H1 (cell line): ENCODE measurements around the gene ELANE. TPM values are rescaled to one million over a fixed set of nuclear protein-coding genes. Genes with fewer than 3 reads are reported as not detected.

ENCODE experiments used
- CTCF ChIA-PET: fragments of 300-600 bp; sonication (Branson Sonifier 250); formaldehyde crosslinking; loops from one replicate; lab custom pipeline; 2021; ENCODE audit not compliant: partially characterized antibody; lab: Charles Lee
- POLR2A ChIA-PET: fragments of 300-600 bp; sonication (Branson Sonifier 250); formaldehyde crosslinking; loops from one replicate; lab custom pipeline; 2021; ENCODE audit warnings: inconsistent platforms; ENCODE audit not compliant: partially characterized antibody; lab: Charles Lee
- DNase-seq, 2 experiments: peaks; one replicate each; pipeline versions ENCODE4 v3.0.0 to v3.0.0-alpha.2; 2010 to 2022; ENCODE audit warnings: low spot score in 2 of 2, low read depth in 1 of 2, mixed read lengths in 1 of 2
- FAIRE-seq: peaks from 2 replicates; lab custom pipeline; 2011; peaks lifted over from hg19 to GRCh38; lab: Jason Lieb, UNC
- H2AFZ ChIP-seq: 2 replicates; pipeline ENCODE4 v1.8.1; 2012; ENCODE audit warnings: low read length, inconsistent platforms
- H2AK5ac ChIP-seq: 2 replicates; pipeline ENCODE4 v1.6.1; 2013; ENCODE audit warnings: low read depth, low read length
- H2BK120ac ChIP-seq: replicated peaks from 2 replicates; pipeline ENCODE3; 2013; ENCODE audit warnings: low read depth, low read length, inconsistent platforms
- H2BK12ac ChIP-seq: 2 replicates; pipeline ENCODE4 v1.6.1; 2013; ENCODE audit warnings: low read depth, low read length
- H2BK15ac ChIP-seq: 2 replicates; pipeline ENCODE4 v1.6.1; 2013; ENCODE audit warnings: low read length
- H2BK20ac ChIP-seq: 2 replicates; pipeline ENCODE4 v1.6.1; 2013; ENCODE audit warnings: low read length
- H2BK5ac ChIP-seq: 2 replicates; pipeline ENCODE4 v1.6.1; 2013; ENCODE audit warnings: low read depth, low read length
- H3K14ac ChIP-seq: 2 replicates; pipeline ENCODE4 v1.6.1; 2013; ENCODE audit warnings: inconsistent platforms; ENCODE audit not compliant: insufficient read length
- H3K18ac ChIP-seq: 2 replicates; pipeline ENCODE4 v1.6.1; 2013; ENCODE audit warnings: low read length; ENCODE audit errors: extremely low read depth
- H3K23ac ChIP-seq: 2 replicates; pipeline ENCODE4 v1.6.1; 2013; ENCODE audit warnings: inconsistent platforms; ENCODE audit not compliant: insufficient read length
- H3K23me2 ChIP-seq: 2 replicates; pipeline ENCODE4 v1.6.1; 2013; ENCODE audit warnings: low read depth, low read length
- H3K27ac ChIP-seq: 2 replicates; pipeline ENCODE4 v1.6.1; 2011; ENCODE audit warnings: low read depth, low read length, inconsistent platforms
- H3K27me3 ChIP-seq, 4 experiments: replicated peaks in 1 of 4; 1 replicate in 1 of 4; 2 replicates in 3 of 4; pipeline versions ENCODE4 v1.6.1 to v1.8.1; 2011 to 2013; ENCODE audit warnings: low read length in 3 of 4, mild to moderate bottlenecking in 3 of 4, inconsistent platforms in 2 of 4, mixed read lengths in 2 of 4, moderate library complexity in 1 of 4; ENCODE audit not compliant: control insufficient read depth in 3 of 4, insufficient read depth in 3 of 4; ENCODE audit errors: extremely low read depth in 1 of 4
- H3K36me3 ChIP-seq, 4 experiments: 2 replicates each; pipeline versions ENCODE4 v1.6.1 to v1.8.1; 2011 to 2013; ENCODE audit warnings: mild to moderate bottlenecking in 4 of 4, low read length in 3 of 4, moderate library complexity in 2 of 4, control low read depth in 1 of 4, inconsistent platforms in 1 of 4; ENCODE audit not compliant: insufficient read depth in 4 of 4, control insufficient read depth in 2 of 4
- H3K4ac ChIP-seq: replicated peaks from 2 replicates; pipeline ENCODE3; 2013; ENCODE audit warnings: low read length, low read depth, mixed read lengths, inconsistent platforms; ENCODE audit not compliant: insufficient read length
- H3K4me1 ChIP-seq, 4 experiments: replicated peaks in 1 of 4; 1 replicate in 1 of 4; 2 replicates in 3 of 4; pipeline versions ENCODE4 v1.6.1 to v1.8.1; 2011 to 2013; ENCODE audit warnings: low read length in 3 of 4, inconsistent platforms in 2 of 4, mixed read lengths in 1 of 4; ENCODE audit not compliant: insufficient read depth in 4 of 4, control insufficient read depth in 3 of 4
- H3K4me2 ChIP-seq, 2 experiments: 2 replicates each; pipeline versions ENCODE4 v1.6.1 to v1.8.1; 2011 to 2013; ENCODE audit warnings: low read depth in 2 of 2, low read length in 2 of 2, control low read depth in 1 of 2, inconsistent platforms in 1 of 2, mild to moderate bottlenecking in 1 of 2; ENCODE audit not compliant: insufficient read depth in 1 of 2
- H3K4me3 ChIP-seq, 4 experiments: fragments of 200-600, 300-600 bp in 1 of 4; sonication (generic), shearing (Covaris generic), sonication (Bioruptor Twin) in 1 of 4; 2 replicates each; pipeline versions ENCODE4 v1.5.1 to v1.8.1; 2011 to 2016; ENCODE audit warnings: low read length in 4 of 4, low read depth in 3 of 4, control low read depth in 2 of 4, inconsistent platforms in 2 of 4, mild to moderate bottlenecking in 2 of 4, mixed read lengths in 1 of 4, moderate library complexity in 1 of 4; ENCODE audit not compliant: insufficient read depth in 2 of 4; ENCODE audit errors: extremely low read depth in 1 of 4
- H3K56ac ChIP-seq: replicated peaks from 2 replicates; pipeline ENCODE3; 2013; ENCODE audit warnings: low read depth, mild to moderate bottlenecking, mixed read lengths, low read length, inconsistent platforms; ENCODE audit not compliant: insufficient read length
- H3K79me1 ChIP-seq: 2 replicates; pipeline ENCODE4 v1.6.1; 2013; ENCODE audit warnings: low read depth, low read length, control low read depth
- H3K79me2 ChIP-seq, 2 experiments: 2 replicates each; pipeline versions ENCODE4 v1.6.1 to v1.8.1; 2012 to 2013; ENCODE audit warnings: low read length in 2 of 2, mild to moderate bottlenecking in 2 of 2, inconsistent platforms in 1 of 2; ENCODE audit not compliant: insufficient read depth in 2 of 2, control insufficient read depth in 1 of 2
- H3K9ac ChIP-seq, 4 experiments: replicated peaks in 1 of 4; 1 replicate in 1 of 4; 2 replicates in 3 of 4; pipeline versions ENCODE4 v1.6.1 to v1.8.1; 2011 to 2013; ENCODE audit warnings: low read depth in 3 of 4, low read length in 3 of 4, control low read depth in 2 of 4, mild to moderate bottlenecking in 2 of 4, moderate library complexity in 2 of 4, inconsistent platforms in 1 of 4; ENCODE audit errors: extremely low read depth in 1 of 4
- H3K9me3 ChIP-seq, 2 experiments: 2 replicates each; pipeline versions ENCODE4 v1.6.1 to v1.8.1; 2012 to 2013; ENCODE audit warnings: mild to moderate bottlenecking in 2 of 2, moderate library complexity in 2 of 2, control low read depth in 1 of 2, inconsistent platforms in 1 of 2, low read depth in 1 of 2, low read length in 1 of 2, mixed read lengths in 1 of 2; ENCODE audit not compliant: insufficient read depth in 2 of 2
- H4K20me1 ChIP-seq, 2 experiments: replicated peaks in 1 of 2; 2 replicates each; pipeline versions ENCODE3 to v1.8.1; 2011 to 2013; ENCODE audit warnings: inconsistent platforms in 2 of 2, low read length in 2 of 2, mild to moderate bottlenecking in 1 of 2; ENCODE audit not compliant: insufficient read depth in 2 of 2, control insufficient read depth in 1 of 2
- H4K5ac ChIP-seq: 2 replicates; pipeline ENCODE4 v1.6.1; 2013; ENCODE audit warnings: low read length, low read depth, mixed read lengths, inconsistent platforms; ENCODE audit not compliant: insufficient read length
- H4K8ac ChIP-seq: 2 replicates; pipeline ENCODE4 v1.8.0; 2013; ENCODE audit warnings: mild to moderate bottlenecking, moderate library complexity, low read length, inconsistent platforms; ENCODE audit not compliant: insufficient read depth; ENCODE audit errors: extremely low read depth
- H4K91ac ChIP-seq: replicated peaks from 2 replicates; pipeline ENCODE3; 2013; ENCODE audit warnings: low read length, mixed read lengths, inconsistent platforms; ENCODE audit not compliant: insufficient read length
- JUND ChIP-seq: IDR thresholded peaks from 2 replicates; pipeline ENCODE4 v1.6.1; 2011; ENCODE audit warnings: mild to moderate bottlenecking, improper control_type of control experiment, low read length
- RBBP5 ChIP-seq: IDR thresholded peaks from 2 replicates; pipeline ENCODE4 v1.7.1; 2012; ENCODE audit warnings: low read depth, mild to moderate bottlenecking, inconsistent platforms, low read length, moderate library complexity, borderline replicate concordance
- RFX5 ChIP-seq: IDR thresholded peaks from 2 replicates; pipeline ENCODE4 v1.6.1; 2011; ENCODE audit warnings: low read depth, low read length, improper control_type of control experiment, borderline replicate concordance
- RNF2 ChIP-seq: fragments of 200-900, 300-1000 bp; sonication (generic); IDR thresholded peaks from 2 replicates; pipeline ENCODE4 v1.7.1; 2016; ENCODE audit warnings: borderline replicate concordance, low read depth, mild to moderate bottlenecking, antibody characterized with exemption, low read length; ENCODE audit not compliant: poor library complexity, severe bottlenecking; ENCODE audit errors: missing control alignments
- SP1 ChIP-seq: IDR thresholded peaks from 2 replicates; pipeline ENCODE4 v1.6.1; 2011; ENCODE audit warnings: low read depth, low read length
- TAF7 ChIP-seq: optimal IDR thresholded peaks from 2 replicates; pipeline ENCODE3; 2011; ENCODE audit warnings: low read depth, mild to moderate bottlenecking, inconsistent platforms, low read length, moderate library complexity, borderline replicate concordance
- WGBS, 2 experiments: shearing (Covaris generic) in 1 of 2; methylation state at CpG; one replicate each; pipeline versions ENCODE4 v1.1.6 to v1.1.7; 2013 to 2015; ENCODE audit warnings: low lambda C conversion rate in 2 of 2, mixed read lengths in 2 of 2, inconsistent platforms in 1 of 2, low coverage in 1 of 2, missing lambda C conversion rate in 1 of 2; ENCODE audit not compliant: insufficient replicate concordance in 2 of 2, insufficient coverage in 1 of 2, insufficient read length in 1 of 2; ENCODE audit errors: extremely low coverage in 1 of 2, missing lambda C conversion rate in 1 of 2; 5-methylcytosine and 5-hydroxymethylcytosine counted together
- polyA plus RNA-seq, 7 experiments: library from polyadenylated mRNA; depleted of rRNA in 3 of 7; stranded (reverse) in 5 of 7; unstranded in 2 of 7; fragments of >200 nt in 5 of 7; fragments of 200-250 nt in 2 of 7; gene quantifications; 1 replicate in 5 of 7; 2 replicates in 1 of 7; 4 replicates in 1 of 7; pipeline versions ENCODE4 v1.2.1 to v1.2.3, GENCODE V29; 2011 to 2013; ENCODE audit warnings: missing spikeins in 2 of 7, mixed read lengths in 2 of 7
- total RNA-seq: library from RNA; stranded (reverse); fragmentation: NEBNext Ultra II Directional; extraction: Animal tissue kit (Norgen Biotek cat#: 25700); gene quantifications from 2 replicates; pipeline ENCODE4 v1.2.1, GENCODE V29; 2021

The ELANE gene
- total and polyA plus RNA-seq, 2 of the 8 experiments (the other 6 are each of a cell fraction or from before 2014, with no cell fraction given): not detected

GRCh38 chr19:861141-861755 is 9.1 kb downstream of the ELANE start:
- FAIRE-seq: no peak
- DNase-seq: no peak
- CTCF ChIA-PET: interaction anchor here (0.7 kb wide), 1 partner anchor 91 kb away, joined by 3 read pairs; no protein-coding TSS in a partner anchor
- H3K56ac ChIP-seq: no peak overlapping the region
- H3K79me1 ChIP-seq: no peaks in the 10 kb centered on the region
- H3K4me3 ChIP-seq: peak overlapping the region in 2 of 4 experiments; percentile 8 to 44; a peak in 3 of 8 replicates
- peak overlapping the region; percentile 80 for H4K91ac ChIP-seq
- peak overlapping the region; percentile 92; the same call in 1 of the 2 replicates for H2BK12ac ChIP-seq
- peak overlapping the region; percentile 77; the same call in 1 of the 2 replicates for H2BK5ac ChIP-seq
- H3K27ac ChIP-seq: no peak overlapping the region
- no peaks in the 10 kb centered on the region for H3K36me3 ChIP-seq
- no peak overlapping the region for H2AK5ac ChIP-seq
- POLR2A ChIA-PET: interaction anchor here (1.3 to 1.7 kb wide), 2 partner anchors 58 to 123 kb away, joined by 5 read pairs; partner anchors contain the start of gene WDR18
- H3K18ac ChIP-seq: no peak overlapping the region; the same call in 1 of the 2 replicates
- H3K4me2 ChIP-seq: peak overlapping the region; percentile 55 to 62
- peaks cover 9 to 25% (median 13%) of the 10 kb centered on the region in 4 experiments for H3K27me3 ChIP-seq
- H3K9me3 ChIP-seq: no peaks in the 10 kb centered on the region
- H4K8ac ChIP-seq: peak overlapping the region; percentile 93; the same call in 1 of the 2 replicates
- H4K20me1 ChIP-seq: peaks cover 0 to 8% of the 10 kb centered on the region in 2 experiments
- H3K79me2 ChIP-seq: no peaks in the 10 kb centered on the region
- H4K5ac ChIP-seq: peak overlapping the region; percentile 52
- no peak overlapping the region for H2BK20ac ChIP-seq
- no peak overlapping the region for H3K4ac ChIP-seq
- H3K4me1 ChIP-seq: peaks cover 0 to 5% (median 3%) of the 10 kb centered on the region in 4 experiments; a peak in 6 of 7 replicates
- no peak overlapping the region for H2AFZ ChIP-seq
- no peak overlapping the region for H3K9ac ChIP-seq
- TF ChIP-seq TAF7 (no peak), JUND (no peak), RNF2 (peak; percentile 66), RFX5 (no peak), SP1 (no peak), RBBP5 (no peak)
- TF ChIP-seq, all 59 proteins: peak for 1
- Histone ChIP-seq H2BK15ac (no peak overlapping the region; the same call in 1 of the 2 replicates), H2BK120ac (no peak overlapping the region), H3K23me2 (peaks cover 10% of the 10 kb centered on the region; the same call in 1 of the 2 replicates), H3K14ac (no peak overlapping the region), H3K23ac (no peak overlapping the region)
- WGBS, 2 experiments: 21% methylated on average over 5 of the region's 35 CpGs; no CpG with 5 or more reads in 1 of the 2 experiments
